Measurements from ENCODE around the gene ALPL. TPM values are rescaled to one million over a fixed set of nuclear protein-coding genes. Genes with fewer than 3 reads are reported as not detected.

ALPL gene
- polyA plus RNA-seq, 1 donor (not counting 4 experiments of a cell fraction or from before 2014, with no cell fraction given) = not detected

DNA sequence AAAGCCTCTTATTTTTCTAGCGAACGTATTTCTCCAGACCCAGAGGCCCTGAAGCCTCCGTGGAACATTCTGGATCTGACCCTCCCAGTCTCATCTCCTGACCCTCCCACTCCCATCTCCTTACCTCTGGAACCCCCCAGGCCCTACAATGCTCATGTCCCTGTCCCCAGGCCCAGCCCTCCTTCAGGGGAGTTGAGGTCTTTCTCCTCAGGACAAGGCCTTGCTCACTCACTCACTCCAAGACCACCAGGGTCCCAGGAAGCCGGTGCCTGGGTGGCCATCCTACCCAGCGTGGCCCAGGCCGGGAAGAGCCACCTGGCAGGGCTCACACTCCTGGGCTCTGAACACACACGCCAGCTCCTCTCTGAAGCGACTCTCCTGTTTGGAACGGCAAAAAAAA is 68.7 kb downstream of the ALPL start:
- dilution Hi-C loops (cut with MboI; ENCODE audit: extremely low pct_ligation_motif_present, low sequenced_read_pairs) = no loop called here
- no peaks in the 10 kb centered on the region for H3K79me2 ChIP-seq (ENCODE audit: control insufficient read depth, insufficient read depth, low read length)
- no peaks in the 10 kb centered on the region for H3K9me3 ChIP-seq (ENCODE audit: control insufficient read depth, low read depth, low read length)
- FAIRE-seq (no peak), DNase-seq (ENCODE audit: low read depth, low spot score) (no peak)
- TF ChIP-seq EZH2 (IDR thresholded peaks at IDR 0.05; ENCODE audit: low read length) (no peak), CTCF (optimal IDR thresholded peaks at IDR 0.05 in 1 of 3, IDR thresholded peaks at IDR 0.05 in 1 of 3, conservative IDR thresholded peaks at IDR 0.05 in 1 of 3; ENCODE audit: extremely low read depth in 1 of 3, insufficient read depth in 2 of 3, low read length in 3 of 3) (no peak)
- H3K9me1 ChIP-seq (ENCODE audit: control insufficient read depth, extremely low read depth, insufficient read depth, low read length) = no peaks in the 10 kb centered on the region
- no peak overlapping the region for H3K4me3 ChIP-seq (ENCODE audit: control insufficient read depth in 2 of 3, extremely low read depth in 1 of 3, insufficient read depth in 2 of 3, low read depth in 1 of 3, low read length in 3 of 3)
- peaks cover 5% of the 10 kb centered on the region for H3K4me1 ChIP-seq (ENCODE audit: control insufficient read depth, extremely low read depth, insufficient read depth, low read length)
- peaks cover 3% of the 10 kb centered on the region for H3K27me3 ChIP-seq (ENCODE audit: control insufficient read depth, extremely low read depth, insufficient read depth, low read length)
- H3K36me3 ChIP-seq (ENCODE audit: control insufficient read depth in 2 of 2, extremely low read depth in 1 of 2, insufficient read depth in 2 of 2, low read length in 2 of 2) = no peaks in the 10 kb centered on the region
- no peak overlapping the region for H2AFZ ChIP-seq (ENCODE audit: control insufficient read depth, low read length)
- no peak overlapping the region for H3K9ac ChIP-seq (ENCODE audit: control insufficient read depth, extremely low read depth, insufficient read depth, low read length)
- no peak overlapping the region for H3K4me2 ChIP-seq (ENCODE audit: control insufficient read depth, extremely low read depth, insufficient read depth, low read depth, low read length)
- H3K27ac ChIP-seq (ENCODE audit: control insufficient read depth, insufficient read depth, low read length) = no peak overlapping the region
- peaks cover 3% of the 10 kb centered on the region for H4K20me1 ChIP-seq (ENCODE audit: control insufficient read depth, extremely low read depth, insufficient read depth, low read length)

- Histone ChIP-seq H3K79me2 (ENCODE audit: control insufficient read depth, insufficient read depth, low read length) (no peaks in the 10 kb centered on the region), H3K27me3 (ENCODE audit: control insufficient read depth, extremely low read depth, insufficient read depth, low read length) (peaks cover 11% of the 10 kb centered on the region), H3K9me1 (ENCODE audit: control insufficient read depth, extremely low read depth, insufficient read depth, low read length) (no peaks in the 10 kb centered on the region), H3K27ac (ENCODE audit: control insufficient read depth, insufficient read depth, low read length) (no peak overlapping the region), H3K9ac (ENCODE audit: control insufficient read depth, extremely low read depth, insufficient read depth, low read length) (no peak overlapping the region), H2AFZ (ENCODE audit: control insufficient read depth, low read length) (no peak overlapping the region), H3K4me1 (ENCODE audit: control insufficient read depth, extremely low read depth, insufficient read depth, low read length) (no peaks in the 10 kb centered on the region), H3K4me3 (ENCODE audit: control insufficient read depth in 2 of 3, extremely low read depth in 1 of 3, insufficient read depth in 2 of 3, low read depth in 1 of 3, low read length in 3 of 3) (no peak overlapping the region), H3K9me3 (ENCODE audit: control insufficient read depth, low read depth, low read length) (no peaks in the 10 kb centered on the region), H4K20me1 (ENCODE audit: control insufficient read depth, extremely low read depth, insufficient read depth, low read length) (peaks cover 3% of the 10 kb centered on the region), H3K4me2 (ENCODE audit: control insufficient read depth, extremely low read depth, insufficient read depth, low read depth, low read length) (no peak overlapping the region), H3K36me3 (ENCODE audit: control insufficient read depth in 2 of 2, extremely low read depth in 1 of 2, insufficient read depth in 2 of 2, low read length in 2 of 2) (no peaks in the 10 kb centered on the region)
- dilution Hi-C loops (cut with MboI; ENCODE audit: extremely low pct_ligation_motif_present, low sequenced_read_pairs) = no loop called here
- DNase-seq (ENCODE audit: low read depth, low spot score) = no peak
- TF ChIP-seq CTCF (optimal IDR thresholded peaks at IDR 0.05 in 1 of 3, IDR thresholded peaks at IDR 0.05 in 1 of 3, conservative IDR thresholded peaks at IDR 0.05 in 1 of 3; ENCODE audit: extremely low read depth in 1 of 3, insufficient read depth in 2 of 3, low read length in 3 of 3) (no peak), EZH2 (IDR thresholded peaks at IDR 0.05; ENCODE audit: low read length) (no peak)
- FAIRE-seq = no peak
Measured at GRCh38 chr1:21579791-21580190, 70.6 kb downstream of the ALPL start.
